Glomerular endothelial cell (primary cell): ENCODE results near the gene GMCL2. TPM values are rescaled to one million over a fixed set of nuclear protein-coding genes. Genes with fewer than 3 reads are reported as not detected.

Experiments
- DNase-seq: peaks from one replicate; pipeline ENCODE4 v3.0.0-alpha.2; 2011; ENCODE audit warnings: low read depth, low spot score; ENCODE audit errors: extremely low read depth
- total RNA-seq: library from RNA; depleted of rRNA; stranded (reverse); fragments of >200 nt; gene quantifications from 2 replicates; pipeline ENCODE4 v1.2.3, GENCODE V29; 2015

The GMCL2 gene
- total RNA-seq, 1 donor from 2014 or later = not detected

- no peak for DNase-seq
Measured at GRCh38 chr5:178222292-178222691, 35.1 kb upstream of the GMCL2 start.

- no peak for DNase-seq
Measured at GRCh38 chr5:178221853-178222252, 34.7 kb upstream of the GMCL2 start.

GRCh38 chr5:178221282-178221681 is 34.1 kb upstream of the GMCL2 start:
- no peak for DNase-seq

GRCh38 chr5:178218827-178219226 is 31.7 kb upstream of the GMCL2 start:
- DNase-seq = no peak

GRCh38 chr5:178218237-178218776 is 31.1 kb upstream of the GMCL2 start:
- DNase-seq = no peak

GRCh38 chr5:178216779-178217178 is 29.6 kb upstream of the GMCL2 start:
- DNase-seq = no peak

GRCh38 chr5:178216088-178216534 is 28.9 kb upstream of the GMCL2 start:
- no peak for DNase-seq

- DNase-seq = no peak
Measured at GRCh38 chr5:178215280-178216002, 28.3 kb upstream of the GMCL2 start.

- no peak for DNase-seq
Measured at GRCh38 chr5:178214160-178214803, 27.1 kb upstream of the GMCL2 start.

- no peak for DNase-seq
Measured at GRCh38 chr5:178213748-178214151, 26.6 kb upstream of the GMCL2 start.

GRCh38 chr5:178213003-178213461 is 25.9 kb upstream of the GMCL2 start:
- no peak for DNase-seq

GRCh38 chr5:178212241-178213002 is 25.3 kb upstream of the GMCL2 start:
- no peak for DNase-seq

- no peak for DNase-seq
Measured at GRCh38 chr5:178211095-178212048, 24.2 kb upstream of the GMCL2 start.

GRCh38 chr5:178210686-178211085 is 23.5 kb upstream of the GMCL2 start:
- DNase-seq = no peak

- DNase-seq = no peak
Measured at GRCh38 chr5:178210073-178210535, 22.9 kb upstream of the GMCL2 start.

GRCh38 chr5:178209334-178210072 is 22.3 kb upstream of the GMCL2 start:
- DNase-seq = no peak

- no peak for DNase-seq
Measured at GRCh38 chr5:178208540-178209227, 21.5 kb upstream of the GMCL2 start.

- DNase-seq = no peak
Measured at GRCh38 chr5:178207917-178208280, 20.7 kb upstream of the GMCL2 start.
